Vagina (tissue), 2 donors: Measurements from ENCODE around the gene CLEC16A. TPM values are rescaled to one million over a fixed set of nuclear protein-coding genes. Genes with fewer than 3 reads are reported as not detected.
A peak's percentile ranks its signal among the peaks of the same experiment; 100 is the strongest.

Source experiments
- DNase-seq, 2 donors: peaks; one replicate each; pipeline ENCODE4 v3.0.0-alpha.2; 2017; ENCODE audit errors: extremely low spot score in 2 of 2
- H3K27ac ChIP-seq: fragments of 200-600 bp; sonication (generic); one replicate; pipeline ENCODE4 v1.5.1; 2019
- H3K27me3 ChIP-seq: fragments of 200-600 bp; sonication (generic); one replicate; pipeline ENCODE4 v1.5.1; 2019
- H3K36me3 ChIP-seq, 2 donors: fragments of 200-600 bp; sonication (generic); one replicate each; pipeline ENCODE4 v1.5.1; 2017 to 2019
- H3K4me1 ChIP-seq: fragments of 200-600 bp; sonication (generic); one replicate; pipeline ENCODE4 v1.5.1; 2019
- H3K4me3 ChIP-seq, 2 donors: fragments of 200-600 bp; sonication (generic); 1 replicate in 1 of 2; 2 replicates in 1 of 2; pipeline ENCODE4 v1.5.1; 2016 to 2019
- H3K9me3 ChIP-seq: fragments of 200-600 bp; sonication (generic); one replicate; pipeline ENCODE4 v1.5.1; 2019
- CTCF ChIP-seq, 3 experiments: fragments of 450-650 bp in 2 of 3; fragments of 200-600 bp in 1 of 3; sonication (generic) in 1 of 3; IDR thresholded peaks; one replicate each; pipeline ENCODE4 v1.5.1; 2017 to 2019; ENCODE audit warnings: antibody characterized with exemption in 3 of 3, mild to moderate bottlenecking in 2 of 3, moderate library complexity in 2 of 3
- POLR2A ChIP-seq, 2 donors: fragments of 450-650 bp; IDR thresholded peaks; one replicate each; pipeline ENCODE4 v1.6.1; 2017; ENCODE audit warnings: antibody characterized with exemption in 2 of 2, mild to moderate bottlenecking in 2 of 2, moderate library complexity in 2 of 2
- POLR2AphosphoS5 ChIP-seq, 2 donors: sonication (generic); formaldehyde crosslinking; IDR thresholded peaks; one replicate each; pipeline ENCODE4 v1.9.0; 2017; ENCODE audit warnings: antibody characterized with exemption in 2 of 2, mild to moderate bottlenecking in 2 of 2, low read depth in 1 of 2; ENCODE audit not compliant: insufficient read depth in 1 of 2
- intact Hi-C: fragments of 100-400 bp; cut with DNase I; formaldehyde crosslinking; loops from one replicate; pipeline ENCODE4 v1.15.1; 2023
- total RNA-seq: library from RNA; depleted of rRNA; stranded (reverse); fragments of >200 nt; gene quantifications from one replicate; pipeline ENCODE4 v1.2.3, GENCODE V29; 2016

The CLEC16A gene
- total RNA-seq, 1 donor from 2014 or later: 21.6 TPM

DNA sequence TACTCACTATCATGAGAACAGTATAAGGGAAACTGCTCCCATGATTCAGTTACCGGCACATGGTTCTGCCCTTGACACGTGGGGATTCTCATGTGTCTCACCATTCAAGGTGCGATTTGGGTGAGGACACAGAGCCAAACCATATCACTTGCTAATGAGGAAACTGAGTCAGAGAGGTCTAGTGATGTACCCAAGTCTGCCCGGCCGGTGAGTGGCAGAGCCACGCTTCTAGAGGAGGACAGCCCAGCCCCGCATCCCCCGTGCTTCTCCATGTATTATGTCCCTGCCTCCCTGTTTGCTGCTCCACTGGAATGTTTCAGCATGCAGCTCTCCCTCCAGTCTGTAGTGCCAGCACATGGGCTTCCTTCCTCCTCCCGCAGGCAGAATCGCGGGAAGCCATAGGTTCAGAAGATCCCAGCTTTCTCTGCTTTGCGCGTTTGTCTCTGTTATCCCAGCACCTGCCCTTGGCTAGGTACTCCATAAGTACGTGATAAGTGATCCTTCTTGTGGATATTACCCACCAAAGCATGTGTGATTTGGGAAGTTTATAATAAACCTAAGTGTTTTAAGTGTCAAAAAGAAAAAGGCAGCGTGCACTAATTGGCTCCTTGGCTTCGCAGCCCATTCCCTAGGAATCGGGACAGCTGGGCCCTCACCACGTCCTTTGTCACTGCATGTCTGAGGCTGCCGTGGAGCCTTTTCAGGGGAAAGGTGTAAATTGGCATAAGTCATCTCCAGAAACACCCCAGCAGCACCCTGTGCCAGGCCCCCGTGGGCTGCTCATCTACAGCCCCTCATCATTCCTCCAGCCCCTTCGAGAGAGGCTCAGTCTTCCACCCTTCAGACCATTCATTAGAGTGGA is 103.8 kb downstream of the CLEC16A start:
- TF ChIP-seq CTCF (IDR thresholded peaks at IDR 0.05) (no peak), POLR2A (IDR thresholded peaks at IDR 0.05) (no peak), POLR2AphosphoS5 (IDR thresholded peaks at IDR 0.05; ENCODE audit: insufficient read depth in 1 of 2, low read depth in 1 of 2) (no peak)
- peaks cover 0 to 10% of the 10 kb centered on the region in 2 donors for H3K36me3 ChIP-seq

GRCh38 chr16:11049396-11050059 is 105.2 kb downstream of the CLEC16A start:
- intact Hi-C loops: no loop called here
- DNase-seq: no peak
- no peak for TF ChIP-seq CTCF (IDR thresholded peaks at IDR 0.05)
- no peak for TF ChIP-seq POLR2A (IDR thresholded peaks at IDR 0.05)
- TF ChIP-seq POLR2AphosphoS5 (IDR thresholded peaks at IDR 0.05; ENCODE audit: insufficient read depth in 1 of 2, low read depth in 1 of 2): no peak
- Histone ChIP-seq H3K27me3 (no peaks in the 10 kb centered on the region), H3K27ac (no peak overlapping the region), H3K4me3 (no peak overlapping the region), H3K4me1 (peaks cover 14% of the 10 kb centered on the region), H3K9me3 (no peaks in the 10 kb centered on the region), H3K36me3 (peaks cover 0 to 7% of the 10 kb centered on the region in 2 donors)

More for the DNA sequence above, 103.8 kb downstream of the CLEC16A start:
- peaks cover 14% of the 10 kb centered on the region for H3K4me1 ChIP-seq
- H3K27me3 ChIP-seq: no peaks in the 10 kb centered on the region
- no peaks in the 10 kb centered on the region for H3K9me3 ChIP-seq
- H3K4me3 ChIP-seq: no peak overlapping the region
- peak overlapping the region; percentile 65 for H3K27ac ChIP-seq
- intact Hi-C loops: no loop called here
- DNase-seq: no peak

GRCh38 chr16:11050536-11050935 is 106.2 kb downstream of the CLEC16A start:
- H3K36me3 ChIP-seq: peaks cover 0 to 7% of the 10 kb centered on the region in 2 donors
- H3K9me3 ChIP-seq: no peaks in the 10 kb centered on the region
- intact Hi-C loops: no loop called here
- H3K4me1 ChIP-seq: peaks cover 14% of the 10 kb centered on the region
- H3K27ac ChIP-seq: no peak overlapping the region
- TF ChIP-seq POLR2AphosphoS5 (IDR thresholded peaks at IDR 0.05; ENCODE audit: insufficient read depth in 1 of 2, low read depth in 1 of 2): no peak
- no peak for TF ChIP-seq POLR2A (IDR thresholded peaks at IDR 0.05)
- no peak for TF ChIP-seq CTCF (IDR thresholded peaks at IDR 0.05)
- no peak for DNase-seq
- no peaks in the 10 kb centered on the region for H3K27me3 ChIP-seq
- no peak overlapping the region for H3K4me3 ChIP-seq

- Histone ChIP-seq H3K4me3 (no peak overlapping the region), H3K9me3 (no peaks in the 10 kb centered on the region), H3K4me1 (peaks cover 14% of the 10 kb centered on the region), H3K36me3 (peaks cover 0 to 7% of the 10 kb centered on the region in 2 donors), H3K27ac (no peak overlapping the region), H3K27me3 (no peaks in the 10 kb centered on the region)
- DNase-seq: no peak
- TF ChIP-seq POLR2AphosphoS5 (IDR thresholded peaks at IDR 0.05; ENCODE audit: insufficient read depth in 1 of 2, low read depth in 1 of 2): no peak
- TF ChIP-seq POLR2A (IDR thresholded peaks at IDR 0.05): no peak
- TF ChIP-seq CTCF (IDR thresholded peaks at IDR 0.05): no peak
- intact Hi-C loops: no loop called here
Measured at GRCh38 chr16:11050944-11051343, 106.6 kb downstream of the CLEC16A start.
